ENCODE data around the gene SMTNL1. TPM values are rescaled to one million over a fixed set of nuclear protein-coding genes. Genes with fewer than 3 reads are reported as not detected.
A peak's percentile ranks its signal among the peaks of the same experiment; 100 is the strongest.

Gene SMTNL1
- total RNA-seq, 1 donor: not detected

GRCh38 chr11:57552479-57552878, 15.1 kb downstream of the SMTNL1 start:
- DNase-seq (ENCODE audit: low read depth): peak; percentile 20
- TF ChIP-seq CTCF (IDR thresholded peaks at IDR 0.05; ENCODE audit: insufficient read depth, low read depth, low read length): no peak
- H3K4me3 ChIP-seq (ENCODE audit: low read depth, low read length): no peak overlapping the region

DNA sequence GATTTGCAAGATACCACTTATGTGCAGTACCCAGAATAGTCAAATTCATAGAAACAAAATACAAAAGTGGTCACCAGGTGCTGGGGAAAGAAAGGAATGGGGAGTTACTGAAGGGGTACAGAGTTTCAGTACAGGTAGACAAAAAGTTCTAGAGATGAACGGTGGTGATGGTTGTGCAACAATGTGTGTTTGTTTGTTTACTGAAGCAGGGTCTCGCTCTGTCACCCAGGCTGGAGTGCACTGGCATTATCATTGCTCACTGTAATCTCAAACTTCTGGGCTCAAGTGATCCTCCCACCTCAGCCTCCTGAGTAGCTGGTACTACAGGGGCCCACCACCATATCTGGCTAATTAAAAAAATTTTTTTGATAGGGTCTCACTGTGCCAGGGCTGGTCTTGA, 18.0 kb downstream of the SMTNL1 start:
- TF ChIP-seq CTCF (IDR thresholded peaks at IDR 0.05; ENCODE audit: insufficient read depth, low read depth, low read length): no peak
- H3K4me3 ChIP-seq (ENCODE audit: low read depth, low read length): no peak overlapping the region
- DNase-seq (ENCODE audit: low read depth): no peak

GRCh38 chr11:57556041-57556440, 18.6 kb downstream of the SMTNL1 start:
- TF ChIP-seq CTCF (IDR thresholded peaks at IDR 0.05; ENCODE audit: insufficient read depth, low read depth, low read length): no peak
- H3K4me3 ChIP-seq (ENCODE audit: low read depth, low read length): no peak overlapping the region
- no peak for DNase-seq (ENCODE audit: low read depth)

DNA sequence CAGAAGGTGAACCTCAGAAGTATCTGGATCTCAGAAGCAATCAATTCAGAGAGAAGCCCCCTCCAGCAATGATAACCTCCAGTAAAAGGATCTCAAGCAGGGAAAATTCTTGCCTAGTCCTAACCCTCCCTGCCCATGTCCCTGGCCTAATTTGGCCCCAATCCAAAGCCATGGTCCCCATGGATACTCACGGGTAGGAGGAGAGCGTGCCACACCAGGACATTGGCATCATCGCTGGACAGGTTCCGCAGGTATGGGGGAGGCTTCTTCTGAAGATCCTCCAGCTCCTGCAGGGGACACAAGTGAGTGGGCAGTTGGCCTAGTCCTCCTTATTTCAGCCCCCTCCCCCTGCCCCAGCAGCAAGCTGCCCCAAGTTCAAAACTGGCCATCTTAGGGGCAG, 22.8 kb downstream of the SMTNL1 start:
- no peak overlapping the region for H3K4me3 ChIP-seq (ENCODE audit: low read depth, low read length)
- DNase-seq (ENCODE audit: low read depth): no peak
- no peak for TF ChIP-seq CTCF (IDR thresholded peaks at IDR 0.05; ENCODE audit: insufficient read depth, low read depth, low read length)

GRCh38 chr11:57562596-57562995, 25.2 kb downstream of the SMTNL1 start:
- no peak overlapping the region for H3K4me3 ChIP-seq (ENCODE audit: low read depth, low read length)
- TF ChIP-seq CTCF (IDR thresholded peaks at IDR 0.05; ENCODE audit: insufficient read depth, low read depth, low read length): no peak
- DNase-seq (ENCODE audit: low read depth): no peak

GRCh38 chr11:57566005-57566904, 28.9 kb downstream of the SMTNL1 start:
- peak; percentile 84 for DNase-seq (ENCODE audit: low read depth)
- peak overlapping the region; percentile 91 for H3K4me3 ChIP-seq (ENCODE audit: low read depth, low read length)
- TF ChIP-seq CTCF (IDR thresholded peaks at IDR 0.05; ENCODE audit: insufficient read depth, low read depth, low read length): no peak

Measured in fibroblast of villous mesenchyme (primary cell).